ENCODE measurements around the gene PIK3R2. TPM values are rescaled to one million over a fixed set of nuclear protein-coding genes. Genes with fewer than 3 reads are reported as not detected.

The PIK3R2 gene
- total RNA-seq, 2 experiments from 2014 or later, result 3.2 to 20.5 TPM

GRCh38 chr19:18167975-18168645 lies 15.1 kb downstream of the PIK3R2 start:
- Histone ChIP-seq H3K4me1 (ENCODE audit: insufficient read depth, low read length, poor library complexity, severe bottlenecking) (peaks cover 54% of the 10 kb centered on the region), H3K79me2 (ENCODE audit: insufficient read depth, low read depth, low read length) (no peaks in the 10 kb centered on the region), H3K9me3 (ENCODE audit: low read length) (no peaks in the 10 kb centered on the region), H3K4me3 (ENCODE audit: low read depth, low read length, poor library complexity, severe bottlenecking) (no peak overlapping the region), H2AFZ (ENCODE audit: low read length) (no peak overlapping the region), H3K9me2 (ENCODE audit: insufficient read depth, low read length) (no peaks in the 10 kb centered on the region), H4K20me1 (ENCODE audit: insufficient read depth, low read length) (no peaks in the 10 kb centered on the region), H3K27ac (ENCODE audit: low read depth, low read length, poor library complexity, severe bottlenecking) (peak overlapping the region; percentile 93), H3K4me2 (ENCODE audit: low read length) (no peak overlapping the region), H3K36me3 (ENCODE audit: insufficient read depth, low read length) (peaks cover 21% of the 10 kb centered on the region)
- peak; percentile 78 for DNase-seq (ENCODE audit: low spot score)
- POLR2A ChIA-PET, result interaction anchor here (0.9 kb wide), 1 partner anchor 48 kb away, joined by 7 read pairs; no protein-coding TSS in a partner anchor
- no peak for TF ChIP-seq EZH2phosphoT487 (IDR thresholded peaks at IDR 0.05; ENCODE audit: borderline replicate concordance, low read depth, low read length)
- TF ChIP-seq CTCF (conservative IDR thresholded peaks at IDR 0.05; ENCODE audit: low read length), result peak; percentile 90
- intact Hi-C loops (cut with micrococcal nuclease; ENCODE audit: unreplicated experiment), result loop anchor here (2.0 to 5.0 kb wide), 3 partner anchors 25 to 161 kb away; partner anchors contain the start of genes ARRDC2 and MPV17L2
- BruUV-seq (replicated peaks), result no TSS peak
- CTCF ChIA-PET (ENCODE audit: unreplicated experiment), result interaction anchor here (0.5 kb wide), 1 partner anchor 14 kb away, joined by 3 read pairs; no protein-coding TSS in a partner anchor

GRCh38 chr19:18168673-18169381 lies 15.9 kb downstream of the PIK3R2 start:
- DNase-seq (ENCODE audit: low spot score), result no peak
- H3K9me3 ChIP-seq (ENCODE audit: low read length), result no peaks in the 10 kb centered on the region
- H3K36me3 ChIP-seq (ENCODE audit: insufficient read depth, low read length), result peaks cover 17% of the 10 kb centered on the region
- H3K27ac ChIP-seq (ENCODE audit: low read depth, low read length, poor library complexity, severe bottlenecking), result peak overlapping the region; percentile 93
- ChIA-PET CTCF (ENCODE audit: unreplicated experiment) (no interaction called here), POLR2A (interaction anchor here (0.9 kb wide), 1 partner anchor 49 kb away, joined by 7 read pairs; no protein-coding TSS in a partner anchor)
- intact Hi-C loops (cut with micrococcal nuclease; ENCODE audit: unreplicated experiment), result loop anchor here (2.0 to 5.0 kb wide), 3 partner anchors 24 to 162 kb away; partner anchors contain the start of genes ARRDC2 and MPV17L2
- BruUV-seq (replicated peaks), result no TSS peak
- H3K4me2 ChIP-seq (ENCODE audit: low read length), result peak overlapping the region; percentile 74
- H3K79me2 ChIP-seq (ENCODE audit: insufficient read depth, low read depth, low read length), result no peaks in the 10 kb centered on the region; the same call in 1 of the 2 replicates
- H3K4me1 ChIP-seq (ENCODE audit: insufficient read depth, low read length, poor library complexity, severe bottlenecking), result peaks cover 59% of the 10 kb centered on the region
- no peak for TF ChIP-seq CTCF (conservative IDR thresholded peaks at IDR 0.05; ENCODE audit: low read length)
- no peak for TF ChIP-seq EZH2phosphoT487 (IDR thresholded peaks at IDR 0.05; ENCODE audit: borderline replicate concordance, low read depth, low read length)
- H3K9me2 ChIP-seq (ENCODE audit: insufficient read depth, low read length), result no peaks in the 10 kb centered on the region
- peak overlapping the region; percentile 3; the same call in 1 of the 2 replicates for H2AFZ ChIP-seq (ENCODE audit: low read length)
- peak overlapping the region; percentile 50 for H3K4me3 ChIP-seq (ENCODE audit: low read depth, low read length, poor library complexity, severe bottlenecking)
- no peaks in the 10 kb centered on the region for H4K20me1 ChIP-seq (ENCODE audit: insufficient read depth, low read length)

Data from OCI-LY7 (cell line).